Activated CD4-positive, alpha-beta memory T cell treated with anti-CD3 and anti-CD28 coated beads for 36 hours (primary cell): ENCODE data around the gene TLCD1. TPM values are rescaled to one million over a fixed set of nuclear protein-coding genes. Genes with fewer than 3 reads are reported as not detected.

ENCODE experiments used
- total RNA-seq, 2 experiments: library from RNA; stranded (reverse); gene quantifications; one replicate each; pipeline ENCODE4 v1.2.3, GENCODE V29; 2021

The TLCD1 gene
- total RNA-seq, 2 experiments from 2014 or later: 9.1 to 9.5 TPM

Other genes starting within 250 kb of the TLCD1 start
- not detected for gene FOXN1, start 219.9 kb downstream of the TLCD1 start, total RNA-seq
- gene UNC119, start 173.6 kb downstream of the TLCD1 start, total RNA-seq: 10 to 100 TPM; 38.0 to 42.0 TPM
- 10 to 100 TPM; 36.6 to 38.6 TPM for gene PIGS, start 154.7 kb downstream of the TLCD1 start, total RNA-seq
- 10 to 100 TPM; 75.2 to 77.3 TPM for gene ALDOC, start 149.3 kb downstream of the TLCD1 start, total RNA-seq
- gene SPAG5, start 127.2 kb downstream of the TLCD1 start, total RNA-seq: 100 to 1,000 TPM; 153 to 159 TPM
- gene RSKR, start 112.0 kb downstream of the TLCD1 start, total RNA-seq: 10 to 100 TPM; 14.2 to 17.5 TPM
- gene BLTP2, start 81.1 kb downstream of the TLCD1 start, total RNA-seq: 100 to 1,000 TPM; 127 to 133 TPM
- gene SDF2, start 64.3 kb downstream of the TLCD1 start, total RNA-seq: 10 to 100 TPM; 38.4 to 43.5 TPM
- 10 to 100 TPM; 59.4 to 65.9 TPM for gene SUPT6H, start 64.0 kb downstream of the TLCD1 start, total RNA-seq
- gene PROCA1, start 14.3 kb downstream of the TLCD1 start, total RNA-seq: 1 to 10 TPM; 4.5 TPM
- 1 to 10 TPM; 4.9 to 6.6 TPM for gene RAB34, start 8.4 kb downstream of the TLCD1 start, total RNA-seq
- gene RPL23A, start 6.2 kb downstream of the TLCD1 start, total RNA-seq: 1,000 to 10,000 TPM; 2,357 to 2,419 TPM
- gene NEK8, start 2.6 kb upstream of the TLCD1 start, total RNA-seq: 1 to 10 TPM; 3.4 to 4.0 TPM
- 10 to 100 TPM; 83.0 to 83.9 TPM for gene TRAF4, start 17.8 kb upstream of the TLCD1 start, total RNA-seq
- gene FAM222B, start 116.6 kb upstream of the TLCD1 start, total RNA-seq: 10 to 100 TPM; 18.6 to 21.5 TPM
- gene ERAL1, start 128.8 kb upstream of the TLCD1 start, total RNA-seq: 10 to 100 TPM; 43.0 to 48.5 TPM
- 100 to 1,000 TPM; 110 to 118 TPM for gene FLOT2, start 171.5 kb upstream of the TLCD1 start, total RNA-seq
- 10 to 100 TPM; 18.0 to 20.6 TPM for gene DHRS13, start 176.8 kb upstream of the TLCD1 start, total RNA-seq
- gene PHF12, start 225.3 kb upstream of the TLCD1 start, total RNA-seq: 10 to 100 TPM; 44.0 to 44.8 TPM